DOHH2 (cell line): ENCODE measurements around the gene CFAP73.

ENCODE experiments used
- H3F3A ChIP-seq: fragments of 200-600 bp; sonication (generic), shearing (Covaris generic); 2 replicates; pipeline ENCODE4 v1.6.0; 2016; ENCODE audit warnings: antibody characterized with exemption, mild to moderate bottlenecking; ENCODE audit not compliant: control insufficient read depth, insufficient read depth
- H3K27ac ChIP-seq: fragments of 200-600 bp; sonication (generic); 2 replicates; pipeline ENCODE4 v1.5.1; 2014; ENCODE audit warnings: low read depth, mild to moderate bottlenecking, low read length, moderate library complexity
- H3K27me3 ChIP-seq: fragments of 200-600 bp; sonication (generic); 2 replicates; pipeline ENCODE4 v1.6.1; 2014; ENCODE audit warnings: mild to moderate bottlenecking, low read length, mixed read lengths; ENCODE audit not compliant: control insufficient read depth
- H3K36me3 ChIP-seq: fragments of 200-600 bp; sonication (generic); 2 replicates; pipeline ENCODE4 v1.6.1; 2014; ENCODE audit warnings: mild to moderate bottlenecking, low read length, moderate library complexity, mixed read lengths; ENCODE audit not compliant: control insufficient read depth
- H3K4me1 ChIP-seq: fragments of 200-600 bp; sonication (generic); 2 replicates; pipeline ENCODE4 v1.6.1; 2014; ENCODE audit warnings: mild to moderate bottlenecking, low read length, mixed read lengths; ENCODE audit not compliant: control insufficient read depth
- H3K4me2 ChIP-seq: fragments of 200-600 bp; sonication (generic); 2 replicates; pipeline ENCODE4 v1.6.0; 2014; ENCODE audit warnings: mild to moderate bottlenecking, low read length, moderate library complexity
- H3K4me3 ChIP-seq: fragments of 200-600 bp; sonication (generic); 2 replicates; pipeline ENCODE4 v1.5.1; 2014; ENCODE audit warnings: mild to moderate bottlenecking, low read length, mixed read lengths
- H3K79me2 ChIP-seq: fragments of 200-600 bp; sonication (generic); 2 replicates; pipeline ENCODE4 v1.6.1; 2014; ENCODE audit warnings: mild to moderate bottlenecking, low read length, mixed read lengths; ENCODE audit not compliant: control insufficient read depth
- H3K9me2 ChIP-seq: fragments of 200-600 bp; sonication (generic); replicated peaks from 2 replicates; pipeline ENCODE4 v1.6.1; 2014; ENCODE audit warnings: mild to moderate bottlenecking, low read length, mixed read lengths; ENCODE audit not compliant: control insufficient read depth
- H3K9me3 ChIP-seq: fragments of 200-600 bp; sonication (generic); 2 replicates; pipeline ENCODE4 v1.6.1; 2014; ENCODE audit warnings: antibody characterized with exemption, low read length, mixed read lengths; ENCODE audit not compliant: control insufficient read depth, insufficient read depth
- H4K20me1 ChIP-seq: fragments of 200-600 bp; sonication (generic); 2 replicates; pipeline ENCODE4 v1.6.0; 2014; ENCODE audit warnings: low read depth, mild to moderate bottlenecking, antibody characterized with exemption, low read length, moderate library complexity; ENCODE audit not compliant: control insufficient read depth, insufficient read depth
- CTCF ChIP-seq: fragments of 200-600 bp; sonication (generic); IDR thresholded peaks from one replicate; pipeline ENCODE4 v1.5.1; 2014; ENCODE audit warnings: antibody characterized with exemption, mild to moderate bottlenecking, low read depth, low read length; ENCODE audit not compliant: poor library complexity, severe bottlenecking
- EZH2phosphoT487 ChIP-seq: fragments of 200-600 bp; sonication (generic); IDR thresholded peaks from 2 replicates; pipeline ENCODE4 v1.6.1; 2017; ENCODE audit warnings: borderline replicate concordance, mild to moderate bottlenecking, antibody characterized with exemption, low read length, moderate library complexity, mixed read lengths

CFAP73 gene

GRCh38 chr12:113197518-113198077 is 48.1 kb downstream of the CFAP73 start:
- peaks cover 9% of the 10 kb centered on the region for H3K79me2 ChIP-seq
- H3K27me3 ChIP-seq: no peaks in the 10 kb centered on the region
- peak overlapping the region; percentile 47 for H3K27ac ChIP-seq
- TF ChIP-seq EZH2phosphoT487 (no peak), CTCF (no peak)
- peaks cover 39% of the 10 kb centered on the region for H3K4me1 ChIP-seq
- no peak overlapping the region for H3K4me3 ChIP-seq
- no peaks in the 10 kb centered on the region for H3K9me3 ChIP-seq
- peaks cover 11% of the 10 kb centered on the region for H3F3A ChIP-seq
- no peaks in the 10 kb centered on the region for H4K20me1 ChIP-seq
- no peaks in the 10 kb centered on the region for H3K9me2 ChIP-seq
- peaks cover 40% of the 10 kb centered on the region for H3K36me3 ChIP-seq
- peak overlapping the region; percentile 14 for H3K4me2 ChIP-seq

DNA sequence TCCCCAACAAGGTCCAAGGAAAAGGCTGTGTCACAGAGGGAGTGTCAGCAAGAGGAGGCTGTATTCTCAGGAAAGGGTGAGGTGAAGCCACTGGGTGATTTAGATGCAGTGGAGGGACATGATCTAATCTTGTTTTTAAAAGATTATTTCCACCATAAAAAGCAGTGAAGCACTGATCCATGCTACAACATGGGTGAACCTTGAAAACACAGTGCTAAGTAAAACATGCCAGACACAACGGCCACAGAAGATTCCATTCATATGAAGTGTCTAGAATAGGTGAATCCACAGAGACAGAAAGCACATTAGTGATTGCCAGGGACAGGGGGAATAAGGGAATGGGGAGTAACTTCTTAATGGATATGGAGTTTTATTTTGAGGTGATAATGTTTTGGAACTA is 48.8 kb downstream of the CFAP73 start:
- H3K4me1 ChIP-seq: peaks cover 46% of the 10 kb centered on the region

DNA sequence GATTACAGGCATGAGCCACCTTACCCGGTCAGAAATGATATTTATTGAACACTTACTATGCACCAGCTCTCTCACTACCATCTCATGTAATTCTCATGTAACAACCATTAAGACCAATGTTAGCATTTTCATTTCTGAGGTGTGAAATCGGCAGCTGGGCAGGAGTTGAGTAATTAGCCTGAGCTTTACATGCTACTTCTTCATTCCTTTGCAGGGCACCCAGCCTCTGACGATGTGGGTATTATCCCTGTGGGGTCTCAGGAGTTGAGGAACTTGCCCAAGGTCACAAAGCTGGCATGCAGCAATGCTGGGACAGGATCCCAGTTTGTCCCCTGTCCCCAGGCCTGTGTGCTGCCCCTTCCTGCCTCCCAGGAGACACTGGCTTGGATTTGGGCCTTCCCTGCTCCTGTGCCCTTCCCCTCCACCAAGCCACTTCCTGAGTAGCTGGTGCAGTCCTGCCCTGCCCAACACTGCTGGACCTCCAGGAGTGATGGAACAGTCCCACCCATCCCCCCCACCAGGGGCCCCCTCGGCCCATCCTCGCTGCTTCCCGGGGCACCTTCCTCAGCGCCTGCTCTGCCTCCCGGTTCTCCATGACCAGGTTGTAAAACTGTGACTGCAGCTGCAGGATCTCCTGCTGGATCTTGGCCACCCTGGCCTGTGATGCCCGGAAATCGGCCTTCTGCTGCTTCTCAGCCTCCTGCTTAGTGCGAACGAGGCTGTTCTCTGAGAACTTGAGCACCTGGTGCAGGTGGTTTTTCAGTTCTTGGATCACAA is 50.7 kb downstream of the CFAP73 start:
- Histone ChIP-seq H3K9me2 (no peaks in the 10 kb centered on the region), H3K79me2 (peaks cover 19% of the 10 kb centered on the region), H3K36me3 (peaks cover 53% of the 10 kb centered on the region), H4K20me1 (no peaks in the 10 kb centered on the region), H3K27ac (no peak overlapping the region), H3K4me2 (no peak overlapping the region), H3K9me3 (no peaks in the 10 kb centered on the region), H3F3A (peaks cover 8% of the 10 kb centered on the region), H3K4me1 (peaks cover 59% of the 10 kb centered on the region), H3K4me3 (no peak overlapping the region), H3K27me3 (no peaks in the 10 kb centered on the region)
- TF ChIP-seq EZH2phosphoT487 (no peak), CTCF (no peak)

More for the DNA sequence above, 48.8 kb downstream of the CFAP73 start:
- Histone ChIP-seq H3F3A (peaks cover 11% of the 10 kb centered on the region), H3K9me3 (no peaks in the 10 kb centered on the region), H3K36me3 (peaks cover 41% of the 10 kb centered on the region), H3K4me2 (no peak overlapping the region), H3K79me2 (peaks cover 13% of the 10 kb centered on the region), H3K27ac (peak overlapping the region; percentile 47), H3K4me3 (no peak overlapping the region), H3K27me3 (no peaks in the 10 kb centered on the region), H3K9me2 (no peaks in the 10 kb centered on the region), H4K20me1 (no peaks in the 10 kb centered on the region)
- TF ChIP-seq EZH2phosphoT487: no peak
- TF ChIP-seq CTCF: no peak
